ENCODE data around the gene MICAL1.

The MICAL1 gene

GRCh38 chr6:109420751-109421150 lies 34.8 kb downstream of the MICAL1 start:
- DNase-seq, result no peak

- DNase-seq, result no peak
These were observed 37.9 kb downstream of the MICAL1 start for GRCh38 chr6:109417646-109418045.

- no peak for DNase-seq
These were observed 44.5 kb downstream of the MICAL1 start for GRCh38 chr6:109411034-109411433.

- no peak for DNase-seq
These were observed 49.4 kb downstream of the MICAL1 start for GRCh38 chr6:109406196-109406595.

GRCh38 chr6:109397020-109397419 lies 58.6 kb downstream of the MICAL1 start:
- DNase-seq, result no peak

- DNase-seq, result no peak
These were observed 59.4 kb downstream of the MICAL1 start for GRCh38 chr6:109396046-109396718.

Measured in NCI-H524 (cell line).